H1 (cell line): ENCODE data around the gene DDX31.

Experiments
- CBX5 ChIP-seq: fragments of 300-800, 300-1000 bp; sonication (generic); IDR thresholded peaks from 2 replicates; pipeline ENCODE4 v1.7.1; 2016; ENCODE audit warnings: antibody characterized with exemption, low read length, low read depth
- CTCF ChIP-seq, 3 experiments: IDR thresholded peaks; 1 replicate in 2 of 3; 2 replicates in 1 of 3; pipeline versions ENCODE4 v1.5.1 to v1.6.1; 2011; ENCODE audit warnings: low read length in 3 of 3, mild to moderate bottlenecking in 3 of 3, inconsistent platforms in 2 of 3, low read depth in 1 of 3, moderate library complexity in 1 of 3; ENCODE audit not compliant: insufficient read depth in 1 of 3; ENCODE audit errors: control extremely low read depth in 1 of 3
- MAX ChIP-seq: IDR thresholded peaks from 2 replicates; pipeline ENCODE4 v1.6.1; 2012; ENCODE audit warnings: inconsistent platforms
- POLR2A ChIP-seq, 2 experiments: IDR thresholded peaks; 1 replicate in 1 of 2; 2 replicates in 1 of 2; pipeline ENCODE4 v1.6.1; 2011; ENCODE audit warnings: low read depth in 2 of 2, low read length in 2 of 2, mild to moderate bottlenecking in 2 of 2; ENCODE audit errors: control extremely low read depth in 1 of 2
- RAD21 ChIP-seq, 2 experiments: IDR thresholded peaks in 1 of 2; conservative IDR thresholded peaks in 1 of 2; 2 replicates each; pipeline ENCODE4 v1.6.1; 2011; ENCODE audit warnings: low read depth in 2 of 2, low read length in 2 of 2, improper control_type of control experiment in 1 of 2, inconsistent platforms in 1 of 2, mild to moderate bottlenecking in 1 of 2, moderate library complexity in 1 of 2

GRCh38 chr9:132590037-132590317, 79.8 kb downstream of the DDX31 start:
- TF ChIP-seq CTCF (IDR thresholded peaks at IDR 0.05; ENCODE audit: control extremely low read depth in 1 of 3, insufficient read depth in 1 of 3, low read depth in 1 of 3, low read length in 3 of 3) = no peak
- TF ChIP-seq MAX = no peak
- TF ChIP-seq POLR2A (IDR thresholded peaks at IDR 0.05; ENCODE audit: control extremely low read depth in 1 of 2, low read depth in 2 of 2, low read length in 2 of 2) = no peak
- TF ChIP-seq RAD21 (IDR thresholded peaks at IDR 0.05 in 1 of 2, conservative IDR thresholded peaks at IDR 0.05 in 1 of 2; ENCODE audit: low read depth in 2 of 2, low read length in 2 of 2) = no peak
- no peak for TF ChIP-seq CBX5
